Tibial artery (tissue), 4 donors: ENCODE data around the gene CTNNBIP1.

ENCODE experiments used
- DNase-seq, 2 donors: peaks; one replicate each; pipeline ENCODE4 v3.0.0-alpha.2; 2019
- H3K27ac ChIP-seq, 2 donors: fragments of 200-600 bp; sonication (generic) in 1 of 2; 1 replicate in 1 of 2; 2 replicates in 1 of 2; pipeline ENCODE4 v1.5.1; 2018 to 2019; ENCODE audit warnings: mild to moderate bottlenecking in 1 of 2
- H3K27me3 ChIP-seq, 2 donors: fragments of 200-600 bp; sonication (generic) in 1 of 2; one replicate each; pipeline versions ENCODE4 v1.5.1 to v1.6.0; 2016 to 2019
- H3K36me3 ChIP-seq, 3 donors: fragments of 200-600 bp; sonication (generic) in 2 of 3; one replicate each; pipeline ENCODE4 v1.5.1; 2016 to 2019; ENCODE audit warnings: mild to moderate bottlenecking in 2 of 3
- H3K4me1 ChIP-seq, 4 donors: fragments of 200-600 bp; sonication (generic) in 2 of 4; 1 replicate in 3 of 4; 2 replicates in 1 of 4; pipeline ENCODE4 v1.5.1; 2016 to 2019
- H3K4me3 ChIP-seq, 2 donors: fragments of 200-600 bp; sonication (generic) in 1 of 2; 1 replicate in 1 of 2; 2 replicates in 1 of 2; pipeline ENCODE4 v1.5.1; 2018 to 2019; ENCODE audit warnings: mild to moderate bottlenecking in 2 of 2
- H3K9me3 ChIP-seq, 3 donors: fragments of 200-600 bp; sonication (generic) in 1 of 3; one replicate each; pipeline ENCODE4 v1.5.1; 2016 to 2019
- intact Hi-C: fragments of 100-400 bp; cut with DNase I; formaldehyde crosslinking; loops from one replicate; pipeline ENCODE4 v1.15.0; 2023; ENCODE audit warnings: low total_unique reads
- TF ChIP-seq, protein P1 (sequence below), 2 experiments: fragments of 200-600 bp in 1 of 2; fragments of 450-650 bp in 1 of 2; IDR thresholded peaks; one replicate each; pipeline ENCODE4 v1.5.1; 2017 to 2019; ENCODE audit warnings: antibody characterized with exemption in 2 of 2, mild to moderate bottlenecking in 1 of 2, moderate library complexity in 1 of 2

Gene CTNNBIP1

DNA sequence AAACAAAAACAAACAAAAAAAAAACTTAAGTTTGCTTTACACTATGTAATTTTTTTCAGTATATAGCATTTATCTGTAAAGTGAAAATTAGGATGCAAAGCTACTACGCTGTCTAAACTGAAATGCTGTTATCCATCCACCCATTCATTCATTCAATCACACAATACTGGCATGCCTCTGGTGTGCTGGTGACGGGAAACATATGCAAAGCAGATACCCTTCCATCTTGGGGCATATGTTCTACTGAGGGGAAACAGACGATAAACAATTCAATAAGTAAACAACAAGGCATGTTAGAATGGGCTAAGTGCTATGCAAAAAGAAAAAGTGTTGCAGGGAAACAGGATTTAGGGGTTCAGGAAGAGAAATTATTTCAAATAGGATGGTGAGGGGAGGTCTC, 89.5 kb downstream of the CTNNBIP1 start:
- peaks cover 3 to 32% (median 20%) of the 10 kb centered on the region in 4 donors for H3K4me1 ChIP-seq
- TF ChIP-seq, protein P1, sequence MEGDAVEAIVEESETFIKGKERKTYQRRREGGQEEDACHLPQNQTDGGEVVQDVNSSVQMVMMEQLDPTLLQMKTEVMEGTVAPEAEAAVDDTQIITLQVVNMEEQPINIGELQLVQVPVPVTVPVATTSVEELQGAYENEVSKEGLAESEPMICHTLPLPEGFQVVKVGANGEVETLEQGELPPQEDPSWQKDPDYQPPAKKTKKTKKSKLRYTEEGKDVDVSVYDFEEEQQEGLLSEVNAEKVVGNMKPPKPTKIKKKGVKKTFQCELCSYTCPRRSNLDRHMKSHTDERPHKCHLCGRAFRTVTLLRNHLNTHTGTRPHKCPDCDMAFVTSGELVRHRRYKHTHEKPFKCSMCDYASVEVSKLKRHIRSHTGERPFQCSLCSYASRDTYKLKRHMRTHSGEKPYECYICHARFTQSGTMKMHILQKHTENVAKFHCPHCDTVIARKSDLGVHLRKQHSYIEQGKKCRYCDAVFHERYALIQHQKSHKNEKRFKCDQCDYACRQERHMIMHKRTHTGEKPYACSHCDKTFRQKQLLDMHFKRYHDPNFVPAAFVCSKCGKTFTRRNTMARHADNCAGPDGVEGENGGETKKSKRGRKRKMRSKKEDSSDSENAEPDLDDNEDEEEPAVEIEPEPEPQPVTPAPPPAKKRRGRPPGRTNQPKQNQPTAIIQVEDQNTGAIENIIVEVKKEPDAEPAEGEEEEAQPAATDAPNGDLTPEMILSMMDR (IDR thresholded peaks at IDR 0.05) = no peak
- intact Hi-C loops = no loop called here
- H3K36me3 ChIP-seq = no peaks in the 10 kb centered on the region
- DNase-seq = no peak
- H3K9me3 ChIP-seq = no peaks in the 10 kb centered on the region
- no peak overlapping the region for H3K4me3 ChIP-seq
- H3K27ac ChIP-seq = no peak overlapping the region
- H3K27me3 ChIP-seq = no peaks in the 10 kb centered on the region

DNA sequence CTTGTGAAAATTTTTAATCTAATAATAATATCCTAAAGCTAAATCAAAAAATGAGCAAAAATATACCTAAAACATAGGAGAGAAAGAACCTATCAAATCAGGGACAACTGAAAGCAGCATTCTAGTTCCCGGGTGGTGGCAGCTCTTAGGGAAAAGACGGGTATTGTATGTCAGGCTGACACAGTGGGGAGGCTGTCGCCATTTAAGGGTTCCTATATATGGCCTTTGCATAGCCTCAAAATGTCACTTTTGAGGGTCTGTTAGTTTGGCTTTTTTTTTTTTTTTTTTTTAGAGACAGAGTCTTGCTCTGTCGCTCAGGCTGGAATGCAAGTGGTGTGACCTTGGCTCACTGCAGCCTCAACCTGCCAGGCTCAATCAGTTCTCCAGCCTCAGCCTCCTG, 92.3 kb downstream of the CTNNBIP1 start:
- Histone ChIP-seq H3K36me3 (no peaks in the 10 kb centered on the region), H3K4me1 (peaks cover 0 to 31% (median 7%) of the 10 kb centered on the region in 4 donors), H3K4me3 (no peak overlapping the region), H3K9me3 (no peaks in the 10 kb centered on the region), H3K27ac (no peak overlapping the region), H3K27me3 (no peaks in the 10 kb centered on the region)
- no peak for DNase-seq
- intact Hi-C loops = no loop called here
- TF ChIP-seq, protein P1 (IDR thresholded peaks at IDR 0.05) = no peak

DNA sequence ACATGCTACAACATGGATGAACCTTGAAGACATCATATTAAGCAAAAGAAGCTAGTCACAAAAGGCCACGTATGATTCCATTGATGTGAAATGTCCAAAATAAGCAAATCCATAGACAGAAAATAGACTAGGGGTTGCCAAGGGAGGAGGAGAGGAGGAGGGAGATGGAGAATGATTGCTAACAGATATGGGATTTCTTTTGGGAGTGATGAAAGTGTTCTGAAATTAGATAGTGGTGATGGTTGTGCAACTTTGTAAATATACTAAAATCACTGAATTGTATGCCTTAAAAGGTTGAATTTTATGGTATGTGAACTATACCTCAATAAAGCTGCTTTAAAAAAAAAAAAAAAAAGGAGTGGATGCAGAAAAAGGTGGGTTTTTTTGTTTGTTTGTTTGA, 93.9 kb downstream of the CTNNBIP1 start:
- Histone ChIP-seq H3K4me1 (peaks cover 0 to 18% (median 2%) of the 10 kb centered on the region in 4 donors), H3K27ac (no peak overlapping the region), H3K27me3 (no peaks in the 10 kb centered on the region), H3K36me3 (no peaks in the 10 kb centered on the region), H3K9me3 (no peaks in the 10 kb centered on the region), H3K4me3 (no peak overlapping the region)
- intact Hi-C loops = no loop called here
- DNase-seq = no peak
- TF ChIP-seq, protein P1 (IDR thresholded peaks at IDR 0.05) = no peak

DNA sequence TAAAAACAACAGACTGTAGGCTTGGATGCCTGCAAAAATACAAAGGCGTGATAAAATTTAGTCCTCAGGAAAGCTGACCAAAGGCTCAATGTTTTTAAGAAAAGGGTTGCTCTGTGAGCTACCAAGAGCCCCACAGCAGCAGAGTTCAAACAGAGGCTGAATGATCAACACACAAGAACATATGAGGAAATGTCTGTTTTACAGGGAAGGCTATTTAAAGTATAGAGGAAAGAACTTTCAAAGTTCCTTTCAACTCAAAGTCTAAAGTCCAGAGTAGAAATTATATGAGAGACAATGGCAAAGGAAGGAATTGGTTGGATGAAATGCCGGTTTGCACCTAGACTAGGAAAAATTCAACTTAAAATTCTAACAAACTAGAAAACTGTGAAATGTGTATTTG, 94.9 kb downstream of the CTNNBIP1 start:
- no peak overlapping the region for H3K4me3 ChIP-seq
- no peak for DNase-seq
- no peaks in the 10 kb centered on the region for H3K9me3 ChIP-seq
- no peaks in the 10 kb centered on the region for H3K27me3 ChIP-seq
- TF ChIP-seq, protein P1 (IDR thresholded peaks at IDR 0.05) = no peak
- no peaks in the 10 kb centered on the region for H3K36me3 ChIP-seq
- H3K27ac ChIP-seq = no peak overlapping the region
- H3K4me1 ChIP-seq = peaks cover 0 to 21% (median 2%) of the 10 kb centered on the region in 4 donors
- intact Hi-C loops = no loop called here

DNA sequence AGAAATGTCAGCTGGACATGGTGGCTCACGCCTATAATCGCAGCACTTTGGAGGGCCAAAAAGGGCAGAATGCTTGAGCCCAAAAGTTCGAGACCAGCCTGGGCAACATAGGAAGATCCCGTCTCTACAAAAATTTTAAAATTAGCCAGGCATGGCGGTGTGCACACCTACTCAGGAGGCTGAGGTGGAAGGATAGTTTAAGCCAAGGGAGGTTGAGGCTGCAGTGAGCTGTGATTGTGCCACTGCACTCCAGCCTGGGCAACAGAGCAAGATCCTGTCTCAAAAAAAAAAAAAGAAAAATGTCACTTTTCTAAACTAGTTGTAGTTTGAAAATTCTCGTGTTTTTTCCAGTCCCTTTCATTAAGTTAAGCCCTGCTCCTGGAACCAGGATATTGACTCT, 95.5 kb downstream of the CTNNBIP1 start:
- no peak overlapping the region for H3K27ac ChIP-seq
- TF ChIP-seq, protein P1 (IDR thresholded peaks at IDR 0.05) = no peak
- no peaks in the 10 kb centered on the region for H3K9me3 ChIP-seq
- H3K4me1 ChIP-seq = peaks cover 0 to 21% (median 2%) of the 10 kb centered on the region in 4 donors
- H3K27me3 ChIP-seq = no peaks in the 10 kb centered on the region
- H3K4me3 ChIP-seq = no peak overlapping the region
- intact Hi-C loops = no loop called here
- H3K36me3 ChIP-seq = no peaks in the 10 kb centered on the region
- no peak for DNase-seq
